ENCODE measurements around the gene NUDT12.

GRCh38 chr5:103512500-103512899, 50.1 kb downstream of the NUDT12 start:
- no peak for TF ChIP-seq POLR2A (IDR thresholded peaks at IDR 0.05)
- no peak for TF ChIP-seq CTCF (IDR thresholded peaks at IDR 0.05)

Measured in prostate gland (tissue), 2 donors.